Right lobe of liver (tissue), 4 donors: Measurements from ENCODE around the gene CDH2.

ENCODE experiments used
- CTCF ChIP-seq, 4 donors: fragments of 200-600 bp in 3 of 4; fragments of 450-650 bp in 1 of 4; IDR thresholded peaks; one replicate each; pipeline versions ENCODE4 v1.5.1 to v1.8.0; 2016 to 2022; ENCODE audit warnings: antibody characterized with exemption in 4 of 4, mild to moderate bottlenecking in 2 of 4
- POLR2A ChIP-seq: fragments of 450-650 bp; IDR thresholded peaks from one replicate; pipeline ENCODE4 v1.6.1; 2017; ENCODE audit warnings: antibody characterized with exemption, mild to moderate bottlenecking
- donor health status: DM: no; HTN: no; CAD: no.
- donor health status: DM: no; HTN: no; CAD: no.
- donor health status: DM: no; HTN: yes; CAD: no.

GRCh38 chr18:28115149-28115550 is 61.8 kb downstream of the CDH2 start:
- TF ChIP-seq POLR2A (no peak), CTCF (IDR thresholded peaks at IDR 0.05) (no peak)
